Central memory CD4-positive, alpha-beta T cell (primary cell): ENCODE data around the gene RHOJ.
"Not testable (repeated sequence)": the region's sequence is repeated elsewhere in the genome, so short reads cannot be mapped to it uniquely, and the experiment has no call there.

ENCODE experiments used
- DNase-seq: peaks from one replicate; pipeline ENCODE4 v3.0.0; 2022

RHOJ gene

DNA sequence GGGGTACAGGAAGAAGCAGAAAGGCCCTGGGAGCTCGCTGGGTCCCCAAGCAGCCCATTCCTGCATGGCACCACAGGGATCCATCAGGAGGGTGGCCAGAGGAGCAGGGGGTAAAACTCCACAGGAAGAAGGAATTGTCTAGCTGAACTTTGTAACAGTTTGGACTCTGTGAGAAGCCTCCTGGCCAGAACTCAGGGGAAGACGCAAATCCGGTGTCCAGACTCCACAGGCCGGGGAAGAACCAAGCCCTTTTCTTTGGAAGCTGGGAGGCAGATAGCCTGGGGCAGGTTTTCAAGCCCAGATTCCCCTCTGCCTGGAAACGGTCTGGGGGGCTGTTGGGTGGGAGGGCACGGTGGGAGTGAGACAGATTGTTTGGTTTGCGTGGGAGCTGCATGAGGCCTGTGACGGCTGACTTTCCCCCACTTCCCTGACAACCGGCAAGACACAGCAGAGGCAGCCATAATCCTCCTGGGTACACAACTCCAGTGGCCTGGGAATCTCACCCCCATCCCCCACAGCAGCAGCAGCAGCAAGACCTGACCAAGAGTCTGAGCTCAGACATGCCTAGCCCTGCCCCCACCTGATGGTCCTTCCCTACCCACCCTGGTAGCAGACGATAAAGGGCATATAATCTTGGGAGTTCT lies 97.8 kb downstream of the RHOJ start:
- no peak for DNase-seq

DNA sequence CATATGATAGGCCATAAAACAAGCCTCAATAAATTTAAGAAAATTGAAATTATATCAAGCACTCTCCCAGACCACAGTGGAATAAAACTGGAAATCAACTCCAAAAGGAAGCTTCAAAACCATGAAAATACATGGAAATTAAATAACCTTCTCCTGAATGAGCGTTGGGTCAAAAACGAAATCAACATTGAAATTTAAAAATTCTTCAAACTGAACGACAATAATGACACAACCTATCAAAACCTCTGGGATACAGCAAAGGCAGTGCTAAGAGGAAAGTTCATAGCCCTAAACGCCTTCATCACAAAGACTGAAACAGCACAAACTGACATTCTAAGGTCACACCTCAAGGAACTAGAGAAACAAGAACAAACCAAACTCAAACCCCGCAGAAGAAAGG lies 100.2 kb downstream of the RHOJ start:
- not testable (repeated sequence) for DNase-seq

DNA sequence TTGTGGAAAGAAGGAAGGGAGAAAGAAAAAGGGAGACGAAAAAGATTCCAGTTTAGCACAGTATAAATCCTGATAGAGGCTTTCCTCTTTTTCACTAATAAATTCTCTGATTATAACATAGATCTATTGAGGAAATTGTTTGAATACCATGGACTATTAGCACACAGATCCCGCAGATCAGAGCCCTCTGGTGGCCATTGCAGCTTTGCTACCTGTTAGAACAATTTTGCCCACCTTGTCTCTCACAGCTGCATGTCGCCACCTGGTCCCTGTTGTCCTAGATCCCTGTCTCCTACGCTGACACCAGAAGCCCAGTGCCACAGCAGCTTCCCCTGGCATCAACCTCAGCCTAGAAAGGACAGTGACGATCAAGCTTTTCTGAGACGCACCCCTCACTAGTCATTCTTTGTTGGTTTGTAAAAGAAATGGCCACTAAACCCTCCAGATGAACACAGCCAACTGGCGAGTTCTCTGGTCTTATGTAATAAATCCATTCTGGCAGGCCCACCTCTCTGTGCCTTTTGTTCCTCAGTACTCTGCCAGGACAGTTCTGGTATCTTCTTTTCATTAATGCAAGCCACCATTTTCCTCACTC lies 104.6 kb downstream of the RHOJ start:
- no peak for DNase-seq

DNA sequence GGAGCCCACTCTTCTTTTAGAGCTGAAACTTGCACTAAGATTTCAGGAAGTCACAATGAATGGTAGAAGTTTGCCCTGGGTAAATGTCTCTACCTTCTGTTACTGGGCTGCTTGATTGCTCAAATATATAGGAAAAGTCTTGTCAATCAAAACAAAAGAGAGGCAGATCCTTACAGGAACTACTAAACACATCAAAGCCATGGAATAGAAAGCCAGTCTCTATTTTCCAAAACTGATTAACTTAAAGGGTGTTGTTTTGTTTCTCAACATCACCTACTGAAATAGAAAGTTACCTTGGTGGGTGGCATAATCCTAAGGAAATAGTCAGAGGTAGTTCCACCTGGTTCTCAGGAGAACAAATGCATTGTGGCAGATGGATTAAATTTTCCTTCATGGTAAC lies 114.6 kb downstream of the RHOJ start, which contains the start of gene GPHB5:
Gene GPHB5 (minus strand): TSS at position 101 of the 400 bp plus-strand sequence. CDS start 1,086 bp downstream, outside the sequence.
- DNase-seq = no peak

DNA sequence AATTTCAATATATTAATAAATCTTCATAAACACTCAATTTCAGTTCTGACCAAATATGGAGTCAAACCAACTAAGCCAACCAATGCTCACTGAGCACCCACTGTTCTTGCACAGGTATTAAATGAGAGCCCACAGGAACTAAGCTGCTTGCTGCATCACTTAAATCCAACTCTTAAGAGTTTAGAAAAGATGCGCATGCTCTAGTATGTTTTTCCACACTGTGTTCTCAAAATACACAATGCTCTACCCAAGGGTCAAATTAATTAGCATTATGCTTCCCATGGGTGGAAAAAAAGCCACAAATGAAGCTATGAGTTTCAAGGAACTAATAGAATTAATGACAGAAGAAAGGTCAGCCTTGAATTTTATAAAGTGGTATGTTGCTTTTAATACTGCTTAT lies 118.2 kb downstream of the RHOJ start:
- no peak for DNase-seq

DNA sequence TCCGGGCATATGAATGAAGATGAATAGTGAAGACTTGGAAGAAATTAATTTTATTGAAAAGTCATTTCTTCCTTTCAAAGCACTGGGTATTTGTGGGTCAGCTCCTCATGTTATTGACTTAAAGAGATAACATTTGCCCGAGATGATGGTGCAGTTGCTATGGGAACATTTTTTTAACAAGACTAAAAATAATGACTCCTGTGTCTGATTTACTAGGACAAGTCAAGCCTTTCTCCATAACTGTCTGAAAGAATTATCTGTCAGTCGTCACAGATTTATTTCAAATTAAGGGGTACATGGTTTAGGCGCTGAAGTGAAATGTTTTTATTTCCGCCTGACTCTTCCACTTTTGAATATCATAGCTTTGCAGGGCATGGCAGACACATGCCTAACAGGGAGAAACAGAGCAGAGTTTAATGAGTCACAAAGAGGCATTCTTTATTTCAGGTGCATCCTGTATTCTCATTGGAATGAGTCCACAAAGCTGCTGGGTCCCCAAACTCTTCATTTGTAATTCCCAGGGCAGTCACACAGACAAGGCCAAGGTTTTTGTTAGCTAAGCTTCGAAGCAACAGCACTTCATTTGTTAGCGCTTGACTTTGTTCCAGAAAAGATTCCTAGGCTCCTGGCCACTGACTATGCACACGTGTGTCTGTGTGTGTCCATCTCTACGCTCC lies 118.8 kb downstream of the RHOJ start:
- no peak for DNase-seq

DNA sequence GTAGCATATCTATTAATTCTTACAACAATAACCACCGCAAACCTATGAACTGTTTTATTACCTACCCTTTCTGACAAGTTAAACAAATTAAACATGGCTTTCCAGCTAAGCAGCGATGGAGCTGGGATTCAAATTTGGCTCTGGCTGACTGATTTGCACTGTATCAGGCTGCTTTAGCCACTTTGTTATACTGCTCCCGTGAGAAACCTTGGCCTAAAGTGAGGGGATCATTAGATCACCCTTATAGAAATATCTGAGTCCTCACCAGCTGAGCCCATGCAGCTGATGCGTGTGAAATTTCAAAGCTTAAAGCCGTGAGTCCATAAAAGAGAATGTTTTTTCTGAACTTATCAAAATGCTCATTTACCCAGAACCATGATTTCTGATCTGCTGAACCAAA lies 122.6 kb downstream of the RHOJ start:
- DNase-seq = no peak

DNA sequence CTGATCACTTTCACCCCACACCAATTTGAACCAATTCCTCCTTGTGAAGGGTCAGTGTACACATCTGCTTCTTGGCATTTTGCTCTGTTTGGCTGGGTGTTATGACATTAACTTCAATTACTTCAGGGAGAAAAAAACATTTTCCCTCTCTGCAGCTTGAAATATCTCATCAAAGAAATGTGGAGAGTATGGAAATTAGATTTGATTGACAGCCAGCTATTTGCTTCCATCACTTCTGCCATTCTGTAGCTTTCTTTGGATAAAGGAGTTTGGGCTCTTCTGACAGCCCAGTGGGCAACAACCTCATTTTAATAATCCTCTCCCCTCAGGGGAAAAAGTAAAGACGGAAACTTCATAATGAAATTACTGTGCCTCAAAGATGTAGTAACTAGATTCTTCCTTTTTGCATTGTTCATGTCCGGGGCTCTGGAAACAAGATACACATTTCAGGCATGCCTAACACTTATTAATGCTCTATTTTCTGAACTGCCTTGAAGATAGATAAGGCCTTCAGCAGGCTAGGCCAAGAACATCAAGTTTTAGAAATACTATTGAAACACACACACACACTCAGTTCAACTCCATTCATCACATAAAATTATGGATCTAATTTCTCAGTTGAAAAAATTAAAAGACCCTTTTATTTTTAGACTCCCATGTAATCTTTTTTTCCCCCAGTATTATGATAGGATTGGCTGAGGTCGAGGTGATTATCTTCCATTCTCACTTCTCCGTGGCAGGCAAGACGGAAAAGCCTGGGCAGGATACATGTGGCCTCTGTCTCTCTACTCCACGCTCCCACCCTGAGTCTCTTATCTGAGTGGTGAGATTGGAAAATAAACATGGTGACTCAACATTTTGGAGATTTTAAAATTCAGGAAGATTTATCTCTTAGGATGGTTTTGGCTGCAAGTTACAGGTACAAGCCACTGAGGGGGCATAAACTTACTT lies 124.8 kb downstream of the RHOJ start:
- DNase-seq = no peak

DNA sequence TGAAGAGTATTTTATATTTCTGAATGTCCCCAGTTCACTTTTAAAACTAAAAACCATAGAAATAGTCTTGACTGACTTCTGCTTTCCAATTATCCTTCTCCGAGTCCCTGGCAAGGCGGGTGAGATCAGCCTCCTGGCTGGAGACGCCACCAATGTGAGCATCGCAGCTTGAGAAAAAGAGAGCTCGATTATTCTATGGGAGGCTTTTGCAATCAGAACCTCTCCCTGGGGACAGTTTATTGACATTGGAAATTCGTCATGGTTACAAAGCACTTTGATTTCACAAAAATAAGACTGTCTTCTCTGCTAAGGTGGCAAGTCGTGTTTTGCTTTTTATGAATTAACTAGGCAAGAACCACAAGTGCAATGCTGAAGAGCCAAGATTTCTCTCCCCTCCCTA lies 138.1 kb downstream of the RHOJ start:
- no peak for DNase-seq
